HTERT RPE-1 (cell line): Measurements from ENCODE around the gene MFSD6.

ENCODE experiments used
- in situ Hi-C: fragments of 300-500 bp; cut with MboI; formaldehyde crosslinking; loops from 4 replicates; pipeline ENCODE4 v1.14.3; 2020; ENCODE audit warnings: low sequenced_read_pairs

MFSD6 gene

DNA sequence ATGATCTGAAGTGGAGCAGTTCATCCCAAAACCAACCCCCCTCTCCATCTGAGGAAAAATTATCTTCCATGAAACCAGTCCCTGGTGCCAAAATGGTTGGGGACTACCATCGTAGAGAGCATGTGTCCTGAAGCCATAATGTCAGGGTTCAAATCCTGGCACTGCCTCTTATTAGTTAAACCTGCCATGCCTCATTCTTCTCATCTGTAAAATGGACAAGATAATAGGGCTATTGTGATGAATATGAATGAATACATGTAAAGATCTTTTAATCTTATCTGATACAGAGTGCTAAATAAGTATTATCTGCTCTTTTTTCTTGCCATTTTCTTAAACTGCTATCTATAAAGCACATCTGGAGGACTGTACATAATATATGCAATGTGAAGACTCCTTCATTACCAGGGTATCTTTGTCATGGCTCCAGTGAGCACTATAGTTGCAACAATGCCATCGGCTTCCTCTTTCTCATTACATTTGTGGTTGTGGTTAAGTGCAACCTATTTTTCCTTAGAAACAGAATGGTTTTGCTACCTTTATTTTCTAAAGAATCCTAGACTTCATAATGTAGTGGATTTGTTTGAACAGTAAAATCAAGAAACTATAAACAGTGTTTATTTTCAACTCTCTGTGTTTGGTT is 27.0 kb downstream of the MFSD6 start:
- in situ Hi-C loops = no loop called here

DNA sequence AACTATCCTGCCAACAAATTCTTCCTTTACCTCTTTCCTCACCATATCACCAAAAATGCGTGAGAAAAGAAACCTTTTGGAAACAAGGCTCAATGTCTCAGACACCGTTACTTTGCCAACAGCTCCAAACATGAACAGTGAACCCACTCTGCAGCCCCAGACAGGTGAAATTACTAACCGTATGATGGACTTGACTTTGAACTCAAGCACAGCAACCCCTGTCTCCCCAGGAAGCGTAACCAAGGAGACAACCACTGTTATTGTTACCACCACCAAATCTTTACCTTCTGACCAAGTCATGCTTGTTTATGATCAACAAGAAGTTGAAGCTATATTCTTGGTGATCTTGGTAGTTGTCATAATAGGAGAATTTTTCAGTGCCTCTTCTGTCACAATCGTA is 28.4 kb downstream of the MFSD6 start:
- in situ Hi-C loops = no loop called here

DNA sequence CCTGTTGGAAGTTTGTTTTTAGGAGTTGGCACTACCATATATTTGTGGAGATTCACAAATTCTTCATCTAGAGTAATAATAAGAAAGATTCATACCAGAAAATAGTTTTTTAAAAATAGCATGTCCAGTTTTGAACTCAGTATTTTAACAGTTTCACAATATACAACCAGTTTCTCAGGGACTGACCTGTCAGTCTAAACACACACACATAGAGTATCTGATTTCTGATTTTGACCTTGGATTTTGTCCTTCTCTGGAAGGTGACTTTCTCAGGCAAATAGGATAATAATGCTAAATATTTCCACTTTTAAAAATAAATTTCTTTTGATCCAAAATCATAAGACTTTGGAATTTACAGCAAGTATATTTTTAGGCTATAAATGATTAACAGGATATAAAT is 32.0 kb downstream of the MFSD6 start:
- in situ Hi-C loops = no loop called here

DNA sequence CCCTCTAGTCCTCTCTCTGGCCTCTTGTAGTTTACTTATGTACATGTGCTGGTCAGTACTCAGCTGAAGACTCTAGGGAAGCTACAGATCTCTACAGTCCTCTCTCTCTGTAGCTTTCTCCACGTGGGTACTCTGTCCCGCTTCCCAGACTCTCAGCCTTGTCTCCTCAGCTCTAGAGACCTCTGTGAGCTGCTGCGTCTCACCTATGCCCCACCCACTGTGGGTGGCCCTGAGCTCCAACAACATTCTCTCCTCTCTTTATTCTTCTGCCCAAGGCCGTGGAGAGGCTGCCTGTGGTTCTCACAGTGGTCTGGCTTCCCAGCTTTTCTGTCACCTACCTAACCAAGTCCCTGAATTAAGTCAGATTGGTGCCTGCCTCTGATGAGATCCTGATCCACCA is 33.4 kb downstream of the MFSD6 start:
- in situ Hi-C loops = no loop called here

DNA sequence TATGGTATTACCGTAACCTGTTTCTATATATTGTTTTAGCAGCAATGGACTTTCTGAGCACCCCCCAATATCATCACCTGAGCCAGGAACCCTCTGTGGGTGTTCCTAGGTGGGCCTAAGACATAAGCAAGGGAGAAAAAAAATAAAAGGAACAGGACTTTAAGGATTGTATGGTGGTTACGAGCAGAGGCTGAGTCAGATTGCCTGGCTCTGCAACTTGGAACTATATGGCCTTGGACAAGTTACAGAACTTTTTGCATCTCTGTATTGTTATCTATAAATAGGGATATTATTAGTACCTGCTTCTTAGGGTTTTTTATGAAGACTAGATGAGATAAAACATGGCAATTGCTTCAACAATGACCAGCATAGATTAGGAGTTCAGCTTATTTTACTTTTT is 34.9 kb downstream of the MFSD6 start:
- in situ Hi-C loops = no loop called here

DNA sequence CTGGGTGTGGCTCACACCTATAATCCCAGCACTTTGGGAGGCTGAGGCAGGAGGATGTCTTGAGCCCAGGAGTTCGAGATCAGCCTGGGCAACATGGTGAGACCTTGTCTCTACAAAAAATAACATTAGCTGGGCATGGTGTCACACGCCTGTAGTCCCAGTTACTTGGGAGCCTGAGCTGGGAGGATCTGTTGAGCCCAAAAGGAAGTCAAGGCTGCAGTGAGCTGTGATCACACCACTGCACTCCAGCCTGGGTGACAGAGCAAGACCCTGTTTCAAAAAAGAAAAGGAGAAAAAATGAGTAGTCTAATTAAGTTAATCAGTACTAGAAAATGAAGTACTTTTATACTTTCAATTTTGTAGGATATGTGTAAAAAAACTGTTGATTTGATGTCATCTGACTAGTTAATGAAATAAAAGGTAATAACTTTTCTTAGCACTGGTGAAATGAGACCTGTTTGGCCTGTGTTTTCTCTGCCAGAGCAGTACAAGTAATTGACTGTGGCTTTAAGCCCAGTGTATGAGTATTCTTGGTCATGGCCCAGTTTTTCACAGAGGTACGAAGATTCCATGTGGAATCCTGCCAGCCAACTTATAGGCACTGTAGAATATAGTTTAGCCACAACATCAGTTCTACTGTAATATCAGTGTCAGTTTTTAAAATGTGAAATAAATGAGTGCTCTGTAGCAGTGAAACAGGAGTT is 35.8 kb downstream of the MFSD6 start:
- in situ Hi-C loops = no loop called here

DNA sequence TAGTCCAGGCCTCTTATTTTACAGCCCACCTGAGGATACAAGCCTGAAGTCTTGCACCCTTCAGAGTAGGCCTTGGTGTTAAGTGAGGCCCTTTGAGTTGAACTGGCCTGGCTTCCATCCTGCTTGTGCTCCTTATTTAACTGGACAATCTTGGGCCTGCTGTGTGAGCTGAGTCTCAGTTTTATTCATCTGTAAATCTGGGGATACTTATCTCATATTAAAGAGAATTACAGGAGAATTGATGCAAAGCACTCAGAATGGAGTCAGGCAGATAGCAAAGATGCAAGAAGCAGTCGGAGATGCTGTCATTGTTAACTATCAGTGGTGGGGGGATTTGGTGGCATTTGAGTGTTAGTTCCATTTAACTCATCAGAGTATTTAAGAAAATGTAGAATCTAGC is 36.8 kb downstream of the MFSD6 start:
- in situ Hi-C loops = no loop called here

DNA sequence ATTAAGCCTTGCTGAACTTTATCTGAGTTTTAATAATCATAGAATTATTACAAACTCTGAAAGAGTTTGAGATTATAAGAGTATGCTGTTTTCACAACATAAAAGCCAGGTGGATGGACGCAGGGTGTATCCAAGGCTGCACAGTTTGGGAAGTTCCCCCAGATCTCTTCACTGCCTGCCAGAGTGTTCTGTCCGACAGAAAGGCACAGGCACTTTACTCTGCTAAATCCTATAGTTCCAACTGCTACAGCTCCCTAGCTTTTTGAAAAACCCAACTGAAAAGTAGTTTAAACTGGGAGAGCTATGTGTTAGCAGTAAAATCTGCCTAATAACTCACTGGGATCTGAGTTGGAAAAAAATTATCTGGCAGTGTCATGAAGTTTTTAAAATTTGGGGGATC is 38.0 kb downstream of the MFSD6 start:
- in situ Hi-C loops = no loop called here

DNA sequence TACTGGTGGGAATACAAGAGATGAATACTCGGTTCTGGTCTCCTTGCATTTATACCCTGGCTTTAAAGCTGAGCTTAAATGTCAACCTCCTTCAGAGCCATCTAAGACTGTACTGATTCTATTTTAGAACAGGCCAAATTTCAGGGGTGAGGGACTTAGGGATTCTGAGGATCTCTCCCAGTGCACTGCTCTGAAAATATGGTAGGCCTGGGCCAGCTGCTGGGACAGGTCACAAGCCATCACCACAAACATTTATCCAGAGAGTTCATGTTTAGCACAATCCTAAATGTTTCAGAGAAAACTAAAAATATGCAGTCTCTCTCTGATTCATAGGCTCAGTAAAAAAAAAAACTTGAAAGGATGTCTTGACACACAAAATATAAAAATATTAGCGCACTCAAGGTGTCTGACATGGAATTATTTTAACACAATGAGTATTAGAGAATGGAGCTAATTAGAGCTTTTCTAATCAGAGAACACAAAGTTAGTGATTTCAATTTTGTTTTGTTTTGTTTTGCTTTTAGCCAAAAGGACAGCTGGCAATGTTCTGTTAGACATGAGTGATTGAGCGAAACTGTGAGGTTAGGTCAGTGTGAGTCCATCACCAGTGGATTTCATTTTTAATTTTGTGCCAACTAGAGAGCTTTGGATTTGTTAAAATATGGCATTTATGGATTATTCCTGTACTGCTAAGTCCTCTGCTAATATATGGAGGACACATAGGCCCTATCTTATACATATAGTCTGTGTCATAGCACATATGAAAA is 38.8 kb downstream of the MFSD6 start:
- in situ Hi-C loops = no loop called here

DNA sequence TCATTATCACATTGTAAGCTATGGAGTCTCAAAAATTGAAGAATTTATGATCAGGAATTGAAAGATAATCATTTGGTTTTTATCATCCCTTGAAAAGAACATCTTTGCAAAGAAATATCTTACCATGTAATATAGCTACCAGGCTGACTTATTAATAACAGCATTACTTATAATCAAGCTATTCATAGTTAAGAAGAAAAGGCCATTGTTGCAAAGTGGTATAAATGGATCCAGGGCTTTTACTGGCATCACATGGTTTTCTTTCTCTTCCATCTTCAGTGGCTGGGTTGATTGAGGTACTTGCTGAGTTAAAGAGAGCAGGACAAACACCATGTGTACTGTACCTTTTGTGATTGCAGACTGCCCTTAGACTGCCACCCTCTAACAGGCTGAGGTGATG is 39.6 kb downstream of the MFSD6 start:
- in situ Hi-C loops = no loop called here

DNA sequence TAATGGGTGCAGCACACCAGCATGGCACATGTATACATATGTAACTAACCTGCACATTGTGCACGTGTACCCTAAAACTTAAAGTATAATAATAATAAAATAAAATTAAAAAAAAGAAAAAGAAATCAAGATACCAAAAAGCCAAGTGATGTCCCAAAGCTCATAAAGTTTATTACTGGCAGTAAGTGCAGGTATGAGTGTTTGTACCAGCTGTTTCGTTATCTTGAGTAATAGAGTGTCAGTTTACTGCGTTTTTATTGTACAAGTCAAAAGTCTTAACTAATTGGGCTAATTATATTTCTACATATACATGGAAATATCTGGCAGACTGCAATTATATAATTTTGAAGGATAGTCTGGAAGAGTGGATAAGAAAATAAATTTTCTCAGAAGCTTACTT is 41.8 kb downstream of the MFSD6 start:
- in situ Hi-C loops = no loop called here

DNA sequence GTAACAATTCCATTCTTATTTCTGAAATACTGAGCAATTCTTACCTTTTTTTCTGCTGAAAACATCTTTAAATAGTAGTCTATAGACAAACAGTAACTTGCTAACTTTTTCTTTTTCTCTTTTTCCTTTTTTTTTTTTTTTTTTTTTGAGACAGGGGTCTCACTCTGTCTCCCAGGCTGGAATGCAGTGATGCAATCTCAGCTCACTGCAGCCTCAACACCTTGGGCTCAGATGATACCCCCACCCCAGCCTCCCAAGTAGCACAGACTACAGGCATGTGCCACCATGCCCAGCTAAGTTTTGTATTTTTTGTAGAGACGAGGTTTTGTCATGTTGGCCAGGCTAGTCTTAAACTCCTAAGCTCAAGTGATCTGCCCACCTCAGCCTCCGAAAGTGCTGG is 42.2 kb downstream of the MFSD6 start:
- in situ Hi-C loops = no loop called here

DNA sequence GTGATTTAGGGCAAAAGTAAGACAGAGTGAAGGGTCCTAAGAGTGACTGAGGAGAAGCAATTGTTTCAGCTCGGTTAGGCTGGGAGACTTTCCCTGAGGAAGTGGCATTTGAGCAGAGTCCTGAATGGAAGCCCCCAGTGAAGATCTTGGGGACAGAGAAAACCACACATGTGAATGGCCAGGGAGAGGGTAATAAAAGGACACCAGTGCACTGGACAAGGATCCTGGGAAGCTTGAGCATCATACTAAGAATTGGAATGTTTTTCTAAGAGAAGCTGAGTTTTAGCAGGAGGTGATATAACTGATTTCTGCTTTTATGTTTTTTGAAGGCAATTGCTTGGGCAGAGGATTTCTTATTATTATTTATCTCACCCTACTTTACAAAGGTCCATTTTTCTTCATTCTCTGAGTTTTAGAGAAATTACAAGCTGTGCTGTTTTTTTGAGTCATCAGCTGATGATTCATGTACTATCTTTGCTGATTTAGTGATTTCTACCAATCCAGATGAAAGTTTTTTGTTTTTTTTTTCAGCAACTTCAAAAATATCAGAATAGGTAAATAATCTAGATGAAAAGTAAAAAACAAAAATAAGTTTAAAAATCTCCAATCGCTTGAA is 43.5 kb downstream of the MFSD6 start:
- in situ Hi-C loops = no loop called here

DNA sequence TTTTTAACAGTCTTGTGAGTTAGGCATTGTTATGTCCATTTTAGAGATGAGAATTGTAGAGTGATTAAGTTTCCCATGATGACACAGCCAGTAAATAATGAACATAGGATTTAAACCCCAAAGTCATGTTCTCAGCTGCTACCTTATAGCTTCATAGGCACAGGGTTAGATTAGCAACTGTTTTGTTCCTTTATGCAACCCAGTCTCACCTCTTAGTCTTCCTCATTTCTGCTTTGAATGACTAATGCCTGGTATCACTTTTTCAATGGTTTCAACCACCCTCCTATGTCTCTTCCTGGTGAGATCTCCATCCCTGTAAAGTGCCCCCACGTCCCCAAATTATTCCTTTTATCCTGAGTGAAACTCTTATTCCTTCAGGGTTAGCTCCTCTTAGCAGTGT is 44.3 kb downstream of the MFSD6 start:
- in situ Hi-C loops = no loop called here

DNA sequence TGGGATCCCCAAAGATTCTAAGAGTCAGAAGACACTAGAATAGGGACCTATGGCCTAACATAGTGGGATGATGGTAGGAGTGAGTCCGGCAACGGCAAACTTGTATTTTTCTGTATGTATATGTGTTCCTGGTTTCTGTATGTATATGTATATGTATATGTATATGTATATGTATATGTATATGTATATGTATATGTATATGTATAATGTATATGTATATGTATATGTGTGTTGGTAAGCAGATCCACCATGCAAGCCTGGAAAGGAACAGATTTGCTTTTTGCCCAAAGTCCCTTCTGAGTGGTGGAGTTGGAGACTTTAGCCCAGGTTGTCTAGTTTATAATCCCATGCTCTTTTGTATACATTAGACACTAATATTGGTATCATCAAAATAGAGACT is 46.6 kb downstream of the MFSD6 start:
- in situ Hi-C loops = no loop called here

DNA sequence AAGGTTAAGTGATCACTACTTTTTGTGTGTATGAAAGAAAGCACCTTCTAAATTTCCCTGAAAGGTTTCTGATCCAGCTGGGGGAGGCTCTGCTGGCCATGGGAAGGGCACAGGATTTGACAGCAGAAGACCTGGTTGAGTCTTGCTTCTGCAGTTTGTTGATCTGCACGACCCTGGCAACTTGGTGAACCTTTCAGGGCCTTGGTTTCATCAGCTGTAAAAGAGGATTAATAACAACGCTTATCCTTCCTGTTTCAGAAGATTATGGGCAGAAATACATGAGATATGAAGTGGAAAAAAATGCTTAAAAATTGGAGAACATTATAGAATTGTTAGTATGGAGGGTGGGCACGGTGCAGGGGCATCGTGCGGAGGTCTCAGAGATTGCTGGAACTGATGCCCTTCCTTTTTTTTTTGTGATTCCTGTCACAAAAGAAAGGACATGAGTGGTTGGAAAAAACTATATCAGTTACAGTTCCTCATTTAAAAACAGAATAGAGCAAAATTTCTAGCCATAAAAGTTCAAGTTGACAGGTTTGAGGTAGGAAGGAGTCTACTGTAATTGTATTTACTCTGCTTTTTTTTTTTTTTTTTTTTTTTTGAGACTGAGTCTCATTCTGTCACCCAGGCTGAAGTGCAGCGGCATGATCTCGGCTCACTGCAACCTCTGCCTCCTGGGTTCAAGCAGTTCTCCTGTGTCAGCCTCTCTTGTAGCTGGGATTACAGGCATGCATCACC is 47.4 kb downstream of the MFSD6 start:
- in situ Hi-C loops = no loop called here

DNA sequence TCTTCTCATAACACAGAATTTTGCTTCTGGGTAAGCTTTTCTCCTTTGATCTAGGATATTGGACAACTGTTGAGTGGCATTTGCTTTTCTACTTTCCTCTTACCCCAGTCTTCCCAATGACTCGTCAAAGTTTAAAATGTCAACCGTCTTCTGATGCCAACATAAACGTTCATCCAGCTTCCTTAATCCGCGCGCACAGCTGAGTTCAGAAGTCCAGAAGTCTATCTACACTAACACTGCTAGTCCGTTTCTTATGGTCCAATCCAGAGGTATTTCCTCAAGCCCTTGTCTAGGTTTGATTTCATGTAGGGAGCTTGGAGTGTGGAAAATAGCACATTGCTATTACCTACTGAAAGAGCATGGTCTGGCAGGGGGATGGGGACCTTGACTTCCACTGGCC is 48.7 kb downstream of the MFSD6 start:
- in situ Hi-C loops = no loop called here

DNA sequence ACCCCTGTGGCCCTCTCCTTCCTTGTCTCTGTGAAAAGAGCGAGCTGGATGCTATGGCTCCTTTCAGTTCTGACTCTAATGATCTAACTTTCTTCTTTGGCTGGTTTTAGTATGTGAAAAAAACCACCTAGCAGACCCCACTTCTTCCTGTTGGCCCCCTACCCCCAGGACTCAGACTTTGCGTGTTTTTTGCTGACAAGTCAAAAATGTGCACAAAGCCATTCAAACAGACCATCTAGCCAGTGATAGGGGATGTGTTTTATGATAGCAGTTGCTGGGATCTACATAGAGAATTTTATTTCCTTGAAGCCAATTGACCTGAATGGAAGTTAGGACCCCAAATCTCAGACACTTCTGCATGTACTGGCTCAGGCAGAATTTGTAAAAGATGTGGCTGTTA is 49.1 kb downstream of the MFSD6 start:
- in situ Hi-C loops = no loop called here

DNA sequence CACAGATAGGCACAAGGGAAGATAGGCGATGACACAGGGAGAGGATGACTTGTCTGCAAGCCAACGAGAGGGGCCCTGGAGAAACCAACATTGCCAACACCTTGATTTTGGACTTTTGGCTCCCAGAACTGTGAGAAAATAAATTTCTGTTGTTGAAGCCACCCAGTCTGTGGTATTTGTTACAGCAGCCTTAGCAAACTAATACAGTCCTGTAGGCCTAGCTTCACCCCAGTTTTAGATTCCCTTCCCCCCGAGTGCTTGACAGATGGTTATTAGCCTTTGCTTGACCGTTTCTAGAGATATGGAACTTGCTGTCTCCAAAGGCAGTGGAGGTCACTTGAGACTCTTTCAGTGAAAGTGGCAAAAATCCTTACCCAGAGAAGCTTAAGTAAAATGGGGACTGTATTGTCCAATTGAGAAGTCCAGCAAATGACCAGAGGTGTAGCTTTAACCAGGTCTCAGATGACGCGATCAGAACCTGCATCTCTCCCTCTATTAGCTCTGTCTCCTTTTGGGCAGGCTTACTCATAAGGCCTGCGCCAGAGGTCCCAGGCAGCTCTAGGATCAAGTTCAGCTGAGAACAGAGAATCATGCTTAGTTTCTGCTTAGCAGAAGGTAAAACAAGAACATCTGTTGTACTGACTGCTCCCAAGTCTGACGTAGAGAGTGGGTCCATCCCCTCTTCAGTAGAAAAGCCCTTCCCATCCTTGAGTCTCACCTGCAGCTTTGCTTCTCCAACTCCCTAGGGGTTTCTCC is 50.4 kb downstream of the MFSD6 start:
- in situ Hi-C loops = no loop called here

DNA sequence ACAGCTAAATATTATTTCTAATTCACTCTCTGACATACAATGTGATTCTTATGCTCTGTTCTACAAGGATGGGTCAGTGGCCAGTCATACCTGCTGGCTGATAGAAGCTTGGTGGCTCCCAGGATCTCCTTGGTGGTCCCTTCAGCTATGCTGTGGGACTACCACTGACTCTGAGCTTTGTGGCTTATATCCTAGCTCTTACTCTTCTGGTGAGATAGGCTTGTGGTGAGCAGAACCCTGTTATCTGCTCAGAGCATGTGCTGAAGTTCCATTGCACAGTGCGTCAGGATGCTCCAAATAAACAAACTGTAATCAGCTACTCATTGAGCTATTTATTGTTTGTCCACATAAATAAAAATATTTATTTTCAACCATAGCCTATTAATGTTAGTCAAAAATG is 51.7 kb downstream of the MFSD6 start:
- in situ Hi-C loops = no loop called here
